AG10803 (cell line): ENCODE data around the gene NPLOC4.

Experiments used
- DNase-seq: peaks from one replicate; pipeline ENCODE4 v3.0.0; 2010; ENCODE audit warnings: low read depth
- H3K4me3 ChIP-seq: 2 replicates; pipeline ENCODE4 v1.5.1; 2011; ENCODE audit warnings: mild to moderate bottlenecking, low read length, control low read depth
- TF ChIP-seq, protein P1 (sequence below): conservative IDR thresholded peaks from 2 replicates; pipeline ENCODE4 v1.5.1; 2011; ENCODE audit warnings: mild to moderate bottlenecking, low read length, control low read depth, inconsistent platforms

The NPLOC4 gene

GRCh38 chr17:81636505-81637288, at the start of gene NPLOC4, which contains the start of gene TSPAN10:
TSS of gene NPLOC4 (minus strand) at chr17:81637112. CDS start at chr17:81636930, 182 bp downstream.
TSS of gene TSPAN10 (plus strand) at chr17:81637196. CDS start at chr17:81642413, 5,217 bp downstream.
- H3K4me3 ChIP-seq: peak within 1 kb of the TSS; percentile 91
- TF ChIP-seq, protein P1, sequence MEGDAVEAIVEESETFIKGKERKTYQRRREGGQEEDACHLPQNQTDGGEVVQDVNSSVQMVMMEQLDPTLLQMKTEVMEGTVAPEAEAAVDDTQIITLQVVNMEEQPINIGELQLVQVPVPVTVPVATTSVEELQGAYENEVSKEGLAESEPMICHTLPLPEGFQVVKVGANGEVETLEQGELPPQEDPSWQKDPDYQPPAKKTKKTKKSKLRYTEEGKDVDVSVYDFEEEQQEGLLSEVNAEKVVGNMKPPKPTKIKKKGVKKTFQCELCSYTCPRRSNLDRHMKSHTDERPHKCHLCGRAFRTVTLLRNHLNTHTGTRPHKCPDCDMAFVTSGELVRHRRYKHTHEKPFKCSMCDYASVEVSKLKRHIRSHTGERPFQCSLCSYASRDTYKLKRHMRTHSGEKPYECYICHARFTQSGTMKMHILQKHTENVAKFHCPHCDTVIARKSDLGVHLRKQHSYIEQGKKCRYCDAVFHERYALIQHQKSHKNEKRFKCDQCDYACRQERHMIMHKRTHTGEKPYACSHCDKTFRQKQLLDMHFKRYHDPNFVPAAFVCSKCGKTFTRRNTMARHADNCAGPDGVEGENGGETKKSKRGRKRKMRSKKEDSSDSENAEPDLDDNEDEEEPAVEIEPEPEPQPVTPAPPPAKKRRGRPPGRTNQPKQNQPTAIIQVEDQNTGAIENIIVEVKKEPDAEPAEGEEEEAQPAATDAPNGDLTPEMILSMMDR: no peak
- peak; percentile 79 for DNase-seq

DNA sequence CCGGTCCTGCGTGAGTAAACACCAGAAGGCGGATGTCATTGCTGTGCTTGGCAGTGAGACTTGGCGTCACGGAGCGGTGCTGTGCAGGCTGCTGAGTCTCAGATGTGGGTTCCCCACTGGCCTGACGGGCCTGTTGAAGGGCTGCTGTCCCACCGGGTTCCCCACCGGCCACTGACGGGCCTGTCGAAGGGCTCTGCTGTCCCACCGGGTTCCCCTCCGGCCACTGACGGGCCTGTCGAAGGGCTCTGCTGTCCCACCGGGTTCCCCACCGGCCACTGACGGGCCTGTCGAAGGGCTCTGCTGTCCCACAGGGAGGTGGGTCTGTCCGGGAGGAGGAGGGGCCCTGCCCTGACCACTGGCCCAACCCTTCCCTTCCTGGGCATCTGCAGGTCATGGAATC, 49.7 kb upstream of the NPLOC4 start:
- H3K4me3 ChIP-seq: no peak overlapping the region
- TF ChIP-seq, protein P1: no peak
- no peak for DNase-seq

DNA sequence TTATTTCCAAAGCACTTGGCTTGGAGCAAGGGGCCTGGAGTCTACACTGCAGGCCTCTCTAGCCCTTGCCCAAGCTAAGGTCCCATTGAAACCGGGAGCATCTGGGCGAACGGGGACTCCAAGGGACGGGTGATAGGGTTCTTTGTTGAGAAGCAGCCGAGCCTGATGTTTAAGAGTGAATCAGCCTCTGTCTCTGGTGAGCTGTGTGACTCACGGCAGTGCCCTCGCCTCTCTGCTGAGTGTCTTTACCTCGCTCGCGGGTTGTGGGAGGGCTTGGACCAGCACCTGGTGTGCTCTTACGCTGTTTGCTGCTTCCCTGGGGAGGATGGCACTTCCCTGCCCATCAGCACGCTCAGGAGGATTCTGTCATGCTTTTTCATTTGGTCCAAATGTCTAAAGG, 48.2 kb upstream of the NPLOC4 start:
- peak overlapping the region; percentile 72 for H3K4me3 ChIP-seq
- TF ChIP-seq, protein P1: no peak
- peak; percentile 58 for DNase-seq

DNA sequence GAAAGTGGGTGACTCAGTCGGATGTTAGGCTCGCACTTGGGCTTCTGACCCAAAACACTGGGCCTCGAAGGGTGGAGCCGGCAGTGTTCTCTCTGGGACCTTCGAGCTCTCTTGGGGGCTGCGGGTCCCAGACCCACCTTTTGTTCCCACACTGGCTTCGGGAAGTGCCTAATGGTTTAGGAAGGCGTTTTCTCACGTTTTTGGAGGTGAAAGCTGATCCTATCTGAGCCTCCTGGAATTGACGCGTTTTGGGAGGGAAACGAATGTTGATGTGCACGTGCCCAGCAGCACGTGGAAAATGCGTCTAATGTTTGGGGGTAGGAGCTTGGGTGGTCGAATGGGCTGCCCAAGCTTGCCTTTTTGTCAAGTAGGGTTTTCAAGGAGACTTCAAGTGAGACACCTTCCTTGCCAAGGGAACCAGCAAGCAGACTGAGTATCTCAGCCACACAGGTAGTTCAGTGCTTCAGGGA, 47.6 kb upstream of the NPLOC4 start:
- no peak for DNase-seq
- TF ChIP-seq, protein P1: no peak
- peak overlapping the region; percentile 72 for H3K4me3 ChIP-seq

- H3K4me3 ChIP-seq: peak within 1 kb of the TSS; percentile 84
- TF ChIP-seq, protein P1: no peak
- DNase-seq: peak; percentile 99
Measured at GRCh38 chr17:81683584-81684441, 46.9 kb upstream of the NPLOC4 start, which contains the start of the genes ARL16 and HGS. TSS of gene ARL16 (minus strand) at chr17:81683797. CDS start at chr17:81683753, 44 bp downstream. TSS of gene HGS (plus strand) at chr17:81684011. CDS start at chr17:81684067, 56 bp downstream.

DNA sequence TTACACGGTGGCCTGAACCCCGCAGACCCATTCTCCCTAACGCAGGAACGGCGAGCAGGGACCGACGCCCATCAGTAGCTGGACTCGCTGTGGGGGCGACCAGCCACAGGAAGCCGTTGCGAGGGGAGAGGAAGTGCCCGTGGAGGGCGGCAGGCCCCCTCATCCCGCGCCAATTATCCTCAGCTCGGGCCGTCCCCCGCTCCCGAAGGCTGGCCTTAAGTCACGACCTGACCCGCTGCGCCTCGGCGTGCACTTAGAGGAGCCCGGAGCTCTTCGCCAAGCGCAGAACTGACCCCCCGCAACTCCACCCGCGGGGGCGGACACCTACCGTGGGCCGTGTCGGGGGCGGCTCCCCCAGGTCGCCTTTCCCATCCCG, 46.3 kb upstream of the NPLOC4 start:
- no peak for DNase-seq
- TF ChIP-seq, protein P1: no peak
- peak overlapping the region; percentile 84 for H3K4me3 ChIP-seq
